ENCODE results near the gene SOCS3. TPM values are rescaled to one million over a fixed set of nuclear protein-coding genes. Genes with fewer than 3 reads are reported as not detected.
A peak's percentile ranks its signal among the peaks of the same experiment; 100 is the strongest.

Gene SOCS3
- polyA plus RNA-seq, 1 experiment, result 15.3 TPM

DNA sequence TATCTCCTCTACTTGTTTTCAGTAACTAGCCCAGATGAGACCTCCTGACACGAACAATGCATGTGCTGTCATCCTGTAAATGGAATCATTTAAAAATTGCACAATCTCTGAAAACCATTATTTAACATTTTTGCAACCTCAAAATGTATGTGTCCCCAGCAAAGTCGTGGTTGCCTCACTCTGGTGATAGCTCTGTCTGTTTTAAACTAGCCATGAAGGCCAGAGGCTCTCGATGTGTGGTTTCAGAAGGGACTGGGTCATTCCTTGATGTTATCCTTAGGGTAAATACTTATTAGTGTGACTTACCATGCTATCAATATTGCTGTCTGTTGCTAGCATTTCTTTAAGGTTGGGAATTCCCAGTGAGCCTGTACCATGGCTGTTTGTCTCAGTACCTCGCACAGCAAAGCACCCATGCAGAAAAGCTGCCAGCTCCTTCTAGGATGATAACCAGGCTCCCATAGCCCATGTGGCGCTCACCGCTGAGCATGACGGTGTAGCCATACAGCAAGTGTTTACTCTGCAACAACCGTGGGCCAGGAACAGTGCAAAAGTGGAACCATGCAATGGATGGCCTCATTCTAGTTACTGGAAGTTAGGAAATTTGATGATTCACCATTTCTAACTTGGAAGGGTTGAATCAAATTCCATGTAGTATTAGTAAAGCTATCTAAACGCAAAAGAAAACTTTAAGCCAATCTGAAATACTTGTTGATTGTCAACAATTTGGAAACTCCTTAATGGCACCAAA, 15.7 kb upstream of the SOCS3 start:
- TF ChIP-seq, protein P1, sequence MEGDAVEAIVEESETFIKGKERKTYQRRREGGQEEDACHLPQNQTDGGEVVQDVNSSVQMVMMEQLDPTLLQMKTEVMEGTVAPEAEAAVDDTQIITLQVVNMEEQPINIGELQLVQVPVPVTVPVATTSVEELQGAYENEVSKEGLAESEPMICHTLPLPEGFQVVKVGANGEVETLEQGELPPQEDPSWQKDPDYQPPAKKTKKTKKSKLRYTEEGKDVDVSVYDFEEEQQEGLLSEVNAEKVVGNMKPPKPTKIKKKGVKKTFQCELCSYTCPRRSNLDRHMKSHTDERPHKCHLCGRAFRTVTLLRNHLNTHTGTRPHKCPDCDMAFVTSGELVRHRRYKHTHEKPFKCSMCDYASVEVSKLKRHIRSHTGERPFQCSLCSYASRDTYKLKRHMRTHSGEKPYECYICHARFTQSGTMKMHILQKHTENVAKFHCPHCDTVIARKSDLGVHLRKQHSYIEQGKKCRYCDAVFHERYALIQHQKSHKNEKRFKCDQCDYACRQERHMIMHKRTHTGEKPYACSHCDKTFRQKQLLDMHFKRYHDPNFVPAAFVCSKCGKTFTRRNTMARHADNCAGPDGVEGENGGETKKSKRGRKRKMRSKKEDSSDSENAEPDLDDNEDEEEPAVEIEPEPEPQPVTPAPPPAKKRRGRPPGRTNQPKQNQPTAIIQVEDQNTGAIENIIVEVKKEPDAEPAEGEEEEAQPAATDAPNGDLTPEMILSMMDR (IDR thresholded peaks at IDR 0.05; ENCODE audit: low read depth, low read length), result no peak
- Histone ChIP-seq H3K27ac (ENCODE audit: low read depth, low read length) (peak overlapping the region; percentile 100), H3K9me3 (ENCODE audit: control insufficient read depth, insufficient read depth, low read length) (peaks cover 4% of the 10 kb centered on the region; the same call in 1 of the 2 replicates), H3K4me3 (ENCODE audit: low read depth, low read length) (no peak overlapping the region), H3K27me3 (ENCODE audit: control insufficient read depth, insufficient read depth, low read length) (no peaks in the 10 kb centered on the region)
- CTCF ChIA-PET, result interaction anchor here (0.7 to 1.0 kb wide), 3 partner anchors 9 to 16 kb away, joined by 3 to 4 read pairs (median 3); no protein-coding TSS in a partner anchor
- peak; percentile 88 for DNase-seq (ENCODE audit: low read depth, low spot score)
- POLR2A ChIA-PET, result interaction anchor here (0.5 to 3.6 kb wide), 9 partner anchors 8 to 121 kb away, joined by 3 to 21 read pairs (median 7); partner anchors contain the start of gene SOCS3

DNA sequence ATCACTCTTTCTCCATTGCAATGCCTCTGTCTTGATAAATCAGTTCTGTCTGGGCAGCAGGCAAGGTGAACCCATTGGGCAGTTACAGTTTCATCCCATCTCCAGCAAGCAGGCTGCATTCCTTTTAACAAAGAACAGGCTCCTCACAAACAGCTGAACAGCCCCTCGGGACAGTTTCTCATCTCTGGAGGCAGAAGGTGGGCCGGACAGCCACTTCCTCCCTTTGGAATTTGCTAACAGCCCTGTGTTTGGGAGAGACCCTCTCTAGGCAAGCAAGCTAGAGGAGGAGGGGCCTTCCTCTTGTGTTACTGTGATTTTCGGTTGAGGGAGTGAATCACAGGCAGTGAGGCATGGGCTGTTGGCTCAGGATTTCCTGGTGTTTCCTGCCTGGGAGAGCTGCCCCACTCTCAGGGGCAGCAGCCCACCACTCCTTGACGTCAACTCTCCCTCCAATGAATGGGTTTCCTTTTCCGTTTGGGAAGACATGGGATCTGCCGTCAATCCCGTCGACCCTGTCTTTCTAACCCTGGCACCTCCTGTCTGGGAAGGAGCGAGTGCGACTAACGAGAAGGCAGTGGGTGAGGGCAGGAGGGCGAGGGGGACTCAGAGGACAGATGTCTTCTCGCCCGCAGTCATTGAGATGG, 14.9 kb upstream of the SOCS3 start:
- Histone ChIP-seq H3K27ac (ENCODE audit: low read depth, low read length) (peak overlapping the region; percentile 100), H3K4me3 (ENCODE audit: low read depth, low read length) (0 out of 2 replicates have a peak overlapping the region, but pooled peaks have one; percentile 20), H3K9me3 (ENCODE audit: control insufficient read depth, insufficient read depth, low read length) (peaks cover 4% of the 10 kb centered on the region; the same call in 1 of the 2 replicates), H3K27me3 (ENCODE audit: control insufficient read depth, insufficient read depth, low read length) (no peaks in the 10 kb centered on the region)
- TF ChIP-seq, protein P1 (IDR thresholded peaks at IDR 0.05; ENCODE audit: low read depth, low read length), result no peak
- no peak for DNase-seq (ENCODE audit: low read depth, low spot score)
- POLR2A ChIA-PET, result interaction anchor here (0.5 to 3.6 kb wide), 8 partner anchors 9 to 120 kb away, joined by 3 to 21 read pairs (median 8); partner anchors contain the start of gene SOCS3
- CTCF ChIA-PET, result interaction anchor here (1.0 to 3.9 kb wide), 2 partner anchors 10 to 14 kb away, joined by 4 to 28 read pairs; partner anchors contain the start of gene SOCS3

DNA sequence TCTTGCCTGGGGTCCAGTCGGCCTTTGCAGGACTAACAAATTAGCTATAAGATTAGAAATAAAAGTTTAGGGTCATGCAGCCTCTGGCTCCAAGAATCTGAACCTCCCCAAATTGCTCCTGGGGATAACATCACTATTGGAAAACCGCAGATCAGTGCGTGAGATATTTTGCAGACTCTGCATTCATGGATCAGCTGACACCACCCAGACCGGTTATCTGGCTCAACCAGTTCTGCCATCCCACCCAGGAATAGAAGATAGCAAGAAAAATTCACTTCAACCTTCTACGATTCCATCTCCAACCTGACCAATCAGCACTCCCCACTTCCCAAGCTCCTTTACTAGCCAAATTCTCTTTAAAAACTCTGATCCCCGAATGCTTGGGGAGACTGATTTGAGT, 14.3 kb upstream of the SOCS3 start:
- DNase-seq (ENCODE audit: low read depth, low spot score), result no peak
- Histone ChIP-seq H3K9me3 (ENCODE audit: control insufficient read depth, insufficient read depth, low read length) (peaks cover 4% of the 10 kb centered on the region; the same call in 1 of the 2 replicates), H3K4me3 (ENCODE audit: low read depth, low read length) (no peak overlapping the region), H3K27ac (ENCODE audit: low read depth, low read length) (peak overlapping the region; percentile 100), H3K27me3 (ENCODE audit: control insufficient read depth, insufficient read depth, low read length) (no peaks in the 10 kb centered on the region)
- ChIA-PET POLR2A (interaction anchor here (0.6 to 3.6 kb wide), 5 partner anchors 10 to 120 kb away, joined by 3 to 18 read pairs (median 7); partner anchors contain the start of gene SOCS3), CTCF (interaction anchor here (0.8 to 3.9 kb wide), 2 partner anchors 13 to 47 kb away, joined by 3 to 28 read pairs; partner anchors contain the start of gene SOCS3)
- TF ChIP-seq, protein P1 (IDR thresholded peaks at IDR 0.05; ENCODE audit: low read depth, low read length), result no peak

DNA sequence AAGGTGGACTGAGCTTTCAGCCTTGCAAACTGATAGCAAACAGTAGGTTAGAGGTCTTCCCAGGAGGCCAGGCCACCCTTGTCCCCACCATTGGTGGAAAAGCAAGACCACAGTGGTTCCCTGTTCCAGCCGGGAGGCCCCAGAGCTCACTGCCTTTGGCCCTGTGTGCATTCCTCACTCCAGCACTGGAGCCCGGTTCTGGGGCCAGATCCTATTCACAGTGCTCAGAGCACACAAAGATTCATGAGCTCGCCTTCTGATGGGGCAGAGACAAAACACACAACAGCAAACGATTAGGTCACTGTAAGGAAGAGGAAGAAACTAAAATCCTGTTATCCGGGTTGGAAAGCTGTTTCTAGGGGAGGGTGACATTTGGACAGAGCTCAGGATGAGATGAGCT, 13.0 kb upstream of the SOCS3 start:
- DNase-seq (ENCODE audit: low read depth, low spot score), result no peak
- TF ChIP-seq, protein P1 (IDR thresholded peaks at IDR 0.05; ENCODE audit: low read depth, low read length), result no peak
- H3K27me3 ChIP-seq (ENCODE audit: control insufficient read depth, insufficient read depth, low read length), result no peaks in the 10 kb centered on the region
- H3K9me3 ChIP-seq (ENCODE audit: control insufficient read depth, insufficient read depth, low read length), result no peaks in the 10 kb centered on the region
- no peak overlapping the region for H3K4me3 ChIP-seq (ENCODE audit: low read depth, low read length)
- CTCF ChIA-PET, result interaction anchor here (1.8 to 3.9 kb wide), 2 partner anchors 12 to 50 kb away, joined by 12 to 28 read pairs; partner anchors contain the start of gene SOCS3
- H3K27ac ChIP-seq (ENCODE audit: low read depth, low read length), result peak overlapping the region; percentile 11
- POLR2A ChIA-PET, result interaction anchor here (1.2 kb wide), 1 partner anchor 13 kb away, joined by 3 read pairs; the partner anchor contains the start of gene SOCS3
